DLD1 (cell line): ENCODE results near the gene ITGB2.

ENCODE experiments used
- in situ Hi-C: cut with HindIII; loops from 2 replicates; pipeline ENCODE4 v1.10.0; 2017; ENCODE audit warnings: low sequenced_read_pairs

ITGB2 gene

DNA sequence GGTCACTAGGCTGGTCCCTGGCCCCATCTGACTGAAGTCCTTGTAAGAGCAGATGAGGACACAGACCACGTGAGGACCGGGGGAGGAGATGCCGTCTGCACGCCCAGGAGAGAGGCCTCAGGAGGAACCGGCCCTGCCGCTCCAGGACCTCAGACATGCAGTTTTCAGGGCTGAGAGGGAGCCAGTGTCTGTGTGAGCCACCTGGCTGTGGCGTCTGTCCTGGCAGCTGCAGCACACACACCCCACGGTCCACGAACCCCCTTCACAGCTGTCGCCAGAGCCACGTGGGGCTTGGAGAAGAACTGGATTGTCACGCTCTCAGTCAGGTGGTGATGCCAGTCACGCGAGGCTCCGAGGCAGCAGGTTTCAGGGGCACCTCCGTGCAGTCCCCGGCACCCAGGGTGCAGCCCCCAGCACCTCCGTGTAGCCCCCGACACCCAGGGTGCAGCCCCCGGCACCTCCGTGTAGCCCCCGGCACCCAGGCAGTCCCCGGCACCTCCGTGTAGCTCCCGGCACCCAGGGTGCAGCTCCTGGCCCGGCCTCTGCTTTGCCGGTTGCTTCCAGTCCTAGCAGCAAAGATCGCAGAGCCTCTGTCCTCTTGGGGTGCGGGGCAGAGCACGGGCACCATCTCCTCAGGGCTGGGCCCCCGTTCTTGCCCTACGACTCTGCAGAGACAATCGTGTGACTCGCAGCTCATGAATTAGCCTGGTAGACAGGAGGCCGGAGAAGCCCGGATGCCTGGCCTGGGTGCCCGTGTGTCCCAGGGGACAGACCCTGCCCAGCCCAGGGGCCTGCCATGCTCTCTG, 83.8 kb downstream of the ITGB2 start:
- in situ Hi-C loops = no loop called here

DNA sequence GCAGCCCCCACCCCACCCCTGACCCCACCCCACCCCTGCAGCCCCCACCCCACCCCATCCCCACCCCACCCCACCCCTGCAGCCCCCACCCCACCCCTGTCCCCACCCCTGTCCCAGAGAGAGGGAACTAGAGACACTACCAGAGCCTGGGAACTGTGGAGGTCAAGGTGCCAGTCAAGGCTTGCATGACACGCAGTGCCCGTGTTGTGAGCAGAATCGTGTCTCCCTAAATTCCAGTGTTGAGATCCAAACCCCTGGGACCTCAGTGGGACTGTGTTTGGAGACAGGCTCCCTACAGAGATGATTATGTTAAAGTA, 84.4 kb downstream of the ITGB2 start:
- in situ Hi-C loops = no loop called here
